AG10803 (cell line): Measurements from ENCODE around the gene DIAPH3.

Experiments used
- DNase-seq: peaks from one replicate; pipeline ENCODE4 v3.0.0; 2010; ENCODE audit warnings: low read depth
- H3K4me3 ChIP-seq: 2 replicates; pipeline ENCODE4 v1.5.1; 2011; ENCODE audit warnings: mild to moderate bottlenecking, low read length, control low read depth
- CTCF ChIP-seq: conservative IDR thresholded peaks from 2 replicates; pipeline ENCODE4 v1.5.1; 2011; ENCODE audit warnings: mild to moderate bottlenecking, low read length, control low read depth, inconsistent platforms

The DIAPH3 gene

GRCh38 chr13:60178327-60178726 is 14.6 kb upstream of the DIAPH3 start:
- no peak for DNase-seq
- TF ChIP-seq CTCF: no peak
- H3K4me3 ChIP-seq: no peak overlapping the region

GRCh38 chr13:60175571-60175970 is 11.8 kb upstream of the DIAPH3 start:
- no peak overlapping the region for H3K4me3 ChIP-seq
- DNase-seq: no peak
- no peak for TF ChIP-seq CTCF

GRCh38 chr13:60174113-60174512 is 10.4 kb upstream of the DIAPH3 start:
- TF ChIP-seq CTCF: no peak
- no peak for DNase-seq
- no peak overlapping the region for H3K4me3 ChIP-seq

- no peak for DNase-seq
- TF ChIP-seq CTCF: no peak
- no peak overlapping the region for H3K4me3 ChIP-seq
These were observed 8.4 kb upstream of the DIAPH3 start for GRCh38 chr13:60172111-60172510.

- no peak overlapping the region for H3K4me3 ChIP-seq
- no peak for DNase-seq
- no peak for TF ChIP-seq CTCF
These were observed 6.7 kb upstream of the DIAPH3 start for GRCh38 chr13:60170414-60170813.

- TF ChIP-seq CTCF: no peak; the same call in 1 of the 2 replicates
- DNase-seq: no peak
- H3K4me3 ChIP-seq: no peak overlapping the region
These were observed 5.7 kb upstream of the DIAPH3 start for GRCh38 chr13:60169239-60170031.

GRCh38 chr13:60167121-60167520 is 3.4 kb upstream of the DIAPH3 start:
- no peak overlapping the region for H3K4me3 ChIP-seq
- no peak for TF ChIP-seq CTCF
- DNase-seq: no peak
